ENCODE results near the gene UBXN1. TPM values are rescaled to one million over a fixed set of nuclear protein-coding genes. Genes with fewer than 3 reads are reported as not detected.

Gene UBXN1
- total RNA-seq, 1 experiment from 2014 or later: 150 TPM

- CTCF ChIA-PET: interaction anchor here (0.7 to 0.8 kb wide), 2 partner anchors 19 to 82 kb away, joined by 3 to 4 read pairs; partner anchors contain the start of genes C11orf98, CSKMT and HNRNPUL2
- Histone ChIP-seq H3K27me3 (ENCODE audit: insufficient read depth, low read depth) (no peaks in the 10 kb centered on the region), H3K36me3 (ENCODE audit: low read depth) (peaks cover 21% of the 10 kb centered on the region), H3K9me3 (ENCODE audit: insufficient read depth, low read depth) (no peaks in the 10 kb centered on the region), H4K20me1 (ENCODE audit: insufficient read depth) (peaks cover 10% of the 10 kb centered on the region; the same call in 1 of the 2 replicates), H3K4me3 (peak overlapping the region; percentile 99), H3K4me2 (peak overlapping the region; percentile 99), H3K27ac (peak overlapping the region; percentile 48; the same call in 1 of the 2 replicates), H2AFZ (peak overlapping the region; percentile 79), H3F3A (ENCODE audit: insufficient read depth, low read depth) (peaks cover 36% of the 10 kb centered on the region), H3K9me2 (ENCODE audit: insufficient read depth) (no peaks in the 10 kb centered on the region), H3K4me1 (replicated peaks; ENCODE audit: insufficient read depth) (peaks cover 15% of the 10 kb centered on the region; the same call in 1 of the 2 replicates), H3K79me2 (ENCODE audit: low read depth) (peaks cover 61% of the 10 kb centered on the region)
- intact Hi-C loops (cut with micrococcal nuclease; ENCODE audit: unreplicated experiment): loop anchor here (5.0 kb wide), 1 partner anchor 33 kb away; the partner anchor contains the start of genes EML3 and ROM1
- BruUV-seq (replicated peaks): no TSS peak
- DNase-seq: no peak
- POLR2A ChIA-PET (ENCODE audit: unreplicated experiment): interaction anchor here (0.6 to 0.9 kb wide), 4 partner anchors 19 to 141 kb away, joined by 3 to 6 read pairs (median 4); partner anchors contain the start of genes B3GAT3, C11orf98, CSKMT and TUT1
- TF ChIP-seq EZH2 (IDR thresholded peaks at IDR 0.05; ENCODE audit: low read depth): no peak
- TF ChIP-seq CTCF (conservative IDR thresholded peaks at IDR 0.05): no peak
Measured at GRCh38 chr11:62645671-62645945, 33.3 kb downstream of the UBXN1 start.

GRCh38 chr11:62644220-62644619 is 34.7 kb downstream of the UBXN1 start:
- Histone ChIP-seq H2AFZ (no peak overlapping the region), H3K4me1 (replicated peaks; ENCODE audit: insufficient read depth) (peaks cover 15% of the 10 kb centered on the region; the same call in 1 of the 2 replicates), H3K4me3 (no peak overlapping the region), H3K36me3 (ENCODE audit: low read depth) (peaks cover 21% of the 10 kb centered on the region), H3K27me3 (ENCODE audit: insufficient read depth, low read depth) (no peaks in the 10 kb centered on the region), H3K79me2 (ENCODE audit: low read depth) (peaks cover 65% of the 10 kb centered on the region), H3K9me3 (ENCODE audit: insufficient read depth, low read depth) (no peaks in the 10 kb centered on the region), H3K27ac (no peak overlapping the region), H4K20me1 (ENCODE audit: insufficient read depth) (peaks cover 10% of the 10 kb centered on the region; the same call in 1 of the 2 replicates), H3K9me2 (ENCODE audit: insufficient read depth) (no peaks in the 10 kb centered on the region), H3K4me2 (no peak overlapping the region), H3F3A (ENCODE audit: insufficient read depth, low read depth) (peaks cover 36% of the 10 kb centered on the region)
- no TSS peak for BruUV-seq (replicated peaks)
- CTCF ChIA-PET: no interaction called here
- intact Hi-C loops (cut with micrococcal nuclease; ENCODE audit: unreplicated experiment): no loop called here
- TF ChIP-seq CTCF (conservative IDR thresholded peaks at IDR 0.05) (no peak), EZH2 (IDR thresholded peaks at IDR 0.05; ENCODE audit: low read depth) (no peak)
- POLR2A ChIA-PET (ENCODE audit: unreplicated experiment): interaction anchor here (1.2 kb wide), 1 partner anchor 197 kb away, joined by 3 read pairs; no protein-coding TSS in a partner anchor
- no peak for DNase-seq

- Histone ChIP-seq H3K27me3 (ENCODE audit: insufficient read depth, low read depth) (no peaks in the 10 kb centered on the region), H3K4me2 (no peak overlapping the region), H3K9me3 (ENCODE audit: insufficient read depth, low read depth) (no peaks in the 10 kb centered on the region), H3K4me1 (replicated peaks; ENCODE audit: insufficient read depth) (no peaks in the 10 kb centered on the region), H3F3A (ENCODE audit: insufficient read depth, low read depth) (peaks cover 16% of the 10 kb centered on the region; the same call in 1 of the 2 replicates), H3K9me2 (ENCODE audit: insufficient read depth) (no peaks in the 10 kb centered on the region), H3K36me3 (ENCODE audit: low read depth) (peaks cover 62% of the 10 kb centered on the region), H3K4me3 (no peak overlapping the region), H3K79me2 (ENCODE audit: low read depth) (no peaks in the 10 kb centered on the region), H2AFZ (no peak overlapping the region), H4K20me1 (ENCODE audit: insufficient read depth) (peaks cover 4% of the 10 kb centered on the region), H3K27ac (no peak overlapping the region)
- no peak for TF ChIP-seq CTCF (conservative IDR thresholded peaks at IDR 0.05)
- no peak for TF ChIP-seq EZH2 (IDR thresholded peaks at IDR 0.05; ENCODE audit: low read depth)
- intact Hi-C loops (cut with micrococcal nuclease; ENCODE audit: unreplicated experiment): no loop called here
- no peak for DNase-seq
- ChIA-PET POLR2A (ENCODE audit: unreplicated experiment) (no interaction called here), CTCF (no interaction called here)
- no TSS peak for BruUV-seq (replicated peaks)
Measured at GRCh38 chr11:62632492-62632891, 46.4 kb downstream of the UBXN1 start.
